Upper lobe of left lung (tissue), 4 donors: ENCODE data around the gene MAN1C1.

Experiments
- CTCF ChIP-seq, 6 experiments: fragments of 450-650 bp in 4 of 6; fragments of 200-600 bp in 2 of 6; sonication (generic) in 2 of 6; IDR thresholded peaks; one replicate each; pipeline ENCODE4 v1.5.1; 2016 to 2019; ENCODE audit warnings: antibody characterized with exemption in 6 of 6
- EP300 ChIP-seq, 4 donors: sonication (generic); formaldehyde crosslinking; IDR thresholded peaks; one replicate each; pipeline ENCODE4 v1.5.1; 2017; ENCODE audit warnings: antibody characterized with exemption in 4 of 4, control low read depth in 2 of 4
- POLR2A ChIP-seq, 4 donors: fragments of 450-650 bp; IDR thresholded peaks; one replicate each; pipeline ENCODE4 v1.5.1; 2016 to 2017; ENCODE audit warnings: antibody characterized with exemption in 4 of 4, mild to moderate bottlenecking in 2 of 4

DNA sequence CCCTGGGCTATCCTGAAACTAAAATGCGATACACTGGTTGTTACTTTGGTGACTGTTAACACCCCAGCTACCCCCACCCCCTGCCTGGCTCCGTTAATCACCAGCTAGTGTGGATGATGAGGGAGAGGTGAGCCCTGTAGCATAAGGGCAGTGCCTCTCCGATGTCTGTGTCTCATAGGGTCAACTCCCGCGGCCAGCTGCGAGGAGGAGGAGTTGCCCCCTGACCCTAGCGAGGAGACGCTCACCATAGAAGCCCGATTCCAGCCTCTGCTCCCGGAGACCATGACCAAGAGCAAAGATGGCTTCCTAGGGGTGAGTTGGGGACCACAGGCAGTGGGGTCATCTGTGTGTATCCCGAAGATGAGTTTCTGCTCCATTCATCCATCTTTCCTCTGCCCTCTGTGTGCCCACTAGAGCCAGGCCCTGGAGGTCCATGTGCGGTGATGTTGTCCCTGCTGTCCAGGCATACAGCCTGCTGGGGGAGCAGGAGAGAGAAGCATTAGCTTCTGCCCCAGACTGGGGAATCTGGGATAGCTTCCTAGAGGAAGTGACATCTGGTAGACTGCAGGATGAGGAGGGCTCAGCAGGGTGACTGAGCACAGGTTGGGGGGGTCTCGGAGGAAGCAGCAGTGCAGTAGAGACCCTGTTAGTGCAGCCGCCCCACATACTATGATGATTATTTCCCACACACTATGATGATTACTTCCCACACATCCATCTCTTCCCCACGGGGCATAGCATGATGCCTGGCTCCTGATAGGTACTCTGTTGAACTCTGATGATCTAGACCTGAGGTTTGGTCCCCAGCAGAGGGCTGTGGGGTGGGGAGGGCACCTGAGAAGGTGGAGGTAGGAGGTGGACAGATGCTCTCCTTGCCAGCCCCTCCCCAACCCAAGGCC, 188.6 kb downstream of the MAN1C1 start:
- no peak for TF ChIP-seq CTCF (IDR thresholded peaks at IDR 0.05)
- TF ChIP-seq POLR2A (IDR thresholded peaks at IDR 0.05), result no peak
- TF ChIP-seq EP300 (IDR thresholded peaks at IDR 0.05), result no peak
